IPS DF 4.7 (cell line): Measurements from ENCODE around the gene PTPN20.

ENCODE experiments used
- DNase-seq: peaks from one replicate; pipeline ENCODE4 v3.0.0-alpha.2; 2013; ENCODE audit warnings: low spot score; ENCODE audit errors: extremely low read depth

Gene PTPN20

DNA sequence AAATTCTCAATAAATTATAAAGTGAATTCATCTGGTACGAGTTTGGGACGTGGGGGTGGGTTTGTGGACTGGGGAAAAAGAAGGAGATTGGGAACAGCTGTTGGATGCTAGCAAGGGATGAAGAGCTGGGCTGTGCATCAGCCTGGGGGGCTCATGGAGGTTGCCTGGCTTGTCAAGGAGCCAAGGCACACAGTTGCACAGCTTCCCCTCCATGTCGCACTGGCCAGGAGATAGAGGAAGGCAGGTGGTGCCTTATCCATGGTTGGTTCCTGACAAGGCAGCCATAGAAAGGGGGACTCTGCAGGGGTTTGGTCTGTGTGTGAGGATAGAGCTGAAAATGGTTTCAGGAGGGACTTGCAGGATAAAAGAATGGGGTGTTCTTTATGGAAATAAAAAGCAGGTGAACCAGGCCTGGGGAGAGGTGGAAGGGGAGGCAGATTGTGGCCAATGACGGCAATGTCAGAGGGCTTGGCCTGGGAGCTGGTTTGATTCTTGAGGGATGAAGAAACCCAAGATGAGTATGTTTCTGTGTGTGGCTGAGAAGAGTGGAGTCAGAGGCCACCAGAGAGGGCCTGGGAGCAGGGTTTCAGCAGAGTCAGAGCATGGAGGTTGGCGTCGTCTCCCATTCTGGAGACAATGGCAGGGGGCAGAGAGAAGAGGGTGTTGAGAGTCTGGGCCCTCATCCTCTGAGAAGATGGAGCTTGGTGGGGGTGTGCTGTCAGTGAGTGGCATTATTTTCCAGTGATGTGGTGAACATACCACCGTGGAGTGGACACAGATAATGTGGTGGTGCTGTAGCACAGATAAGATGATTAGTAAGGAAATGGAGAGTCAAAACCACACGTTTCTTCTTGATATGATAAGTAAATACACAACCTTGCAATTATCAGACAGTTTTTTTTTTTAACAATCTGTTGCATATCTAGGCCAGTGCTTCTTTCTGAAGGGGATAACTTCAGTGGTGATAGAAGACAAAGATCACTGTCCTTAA is 108.2 kb downstream of the PTPN20 start:
- no peak for DNase-seq

DNA sequence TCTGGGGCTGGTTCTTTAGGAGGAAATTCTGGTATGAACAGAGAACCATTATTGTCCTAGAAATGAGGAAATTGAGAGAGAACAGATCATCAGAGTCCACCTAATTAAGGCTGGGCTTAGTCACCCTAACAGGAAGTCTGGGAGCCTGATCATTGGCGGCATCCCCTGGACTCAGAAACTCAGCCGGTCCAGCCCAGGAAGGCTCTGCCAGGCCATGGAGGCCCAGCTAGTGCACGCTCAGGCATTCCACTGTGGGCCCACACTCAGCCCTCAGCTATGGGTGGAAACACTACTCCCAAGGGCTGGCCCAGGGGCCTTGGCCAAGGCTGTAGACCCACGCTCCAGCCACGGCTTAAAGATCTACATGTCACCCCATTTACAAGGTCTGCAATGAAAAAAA is 109.2 kb downstream of the PTPN20 start:
- no peak for DNase-seq

DNA sequence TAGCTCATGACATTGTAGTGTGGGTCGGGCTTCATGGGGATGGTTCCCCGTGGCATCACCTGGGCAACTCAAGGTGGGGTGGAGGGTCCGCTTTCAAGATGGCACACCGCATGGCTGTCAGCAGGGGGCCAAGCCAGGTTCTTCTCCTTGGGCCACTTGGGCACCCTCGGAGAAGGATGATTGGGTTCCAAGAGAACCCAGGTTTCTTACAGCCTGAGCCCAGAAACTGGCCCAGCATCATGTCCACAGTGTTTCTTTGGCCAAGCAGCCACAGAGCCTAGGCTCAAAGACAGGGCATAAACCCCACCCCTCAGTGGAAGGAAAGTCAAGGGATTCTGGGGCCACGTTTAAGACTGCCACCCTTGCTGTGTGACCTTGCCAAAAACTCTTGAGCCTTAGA is 110.6 kb downstream of the PTPN20 start:
- no peak for DNase-seq

DNA sequence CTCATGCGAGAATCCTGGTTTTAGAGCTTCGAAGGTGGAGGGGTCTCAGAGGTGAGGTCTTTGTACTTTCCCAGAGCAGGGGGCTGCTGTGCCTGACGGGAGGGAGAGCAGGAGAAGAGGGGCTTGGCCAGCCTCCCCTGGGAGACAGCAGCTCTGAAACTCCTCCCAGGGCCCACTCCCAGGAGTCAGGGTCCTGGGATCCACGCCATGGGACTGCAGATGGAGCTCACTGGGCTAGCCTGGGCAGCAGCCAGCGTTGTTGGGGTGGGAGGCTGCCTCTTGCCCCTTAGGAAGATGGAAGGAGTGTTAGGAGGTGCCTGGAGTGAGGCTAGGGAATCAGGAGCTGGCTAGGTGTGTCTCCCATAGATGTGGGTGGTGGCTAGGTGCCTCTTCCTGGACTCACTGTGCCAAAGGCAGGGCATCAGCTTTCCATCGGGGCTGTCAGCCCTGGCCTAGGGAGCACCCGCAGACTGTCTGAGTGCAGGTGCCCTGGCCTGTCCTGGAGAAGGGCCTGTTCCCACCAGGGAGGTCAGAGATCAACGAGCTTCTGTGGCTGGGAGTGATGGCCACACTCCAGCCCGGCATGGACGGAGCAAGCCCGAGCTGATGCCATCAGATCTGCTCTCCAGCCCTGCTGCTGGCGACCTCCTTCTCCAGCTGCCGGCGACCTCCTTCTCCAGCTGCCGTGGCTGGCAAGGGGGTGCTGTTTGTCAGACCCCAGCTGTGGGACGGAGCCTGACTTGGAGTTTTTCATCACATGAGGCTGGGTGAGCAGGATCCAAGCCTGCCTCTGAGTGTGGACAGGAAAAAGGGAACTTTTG is 111.3 kb downstream of the PTPN20 start:
- DNase-seq = no peak

DNA sequence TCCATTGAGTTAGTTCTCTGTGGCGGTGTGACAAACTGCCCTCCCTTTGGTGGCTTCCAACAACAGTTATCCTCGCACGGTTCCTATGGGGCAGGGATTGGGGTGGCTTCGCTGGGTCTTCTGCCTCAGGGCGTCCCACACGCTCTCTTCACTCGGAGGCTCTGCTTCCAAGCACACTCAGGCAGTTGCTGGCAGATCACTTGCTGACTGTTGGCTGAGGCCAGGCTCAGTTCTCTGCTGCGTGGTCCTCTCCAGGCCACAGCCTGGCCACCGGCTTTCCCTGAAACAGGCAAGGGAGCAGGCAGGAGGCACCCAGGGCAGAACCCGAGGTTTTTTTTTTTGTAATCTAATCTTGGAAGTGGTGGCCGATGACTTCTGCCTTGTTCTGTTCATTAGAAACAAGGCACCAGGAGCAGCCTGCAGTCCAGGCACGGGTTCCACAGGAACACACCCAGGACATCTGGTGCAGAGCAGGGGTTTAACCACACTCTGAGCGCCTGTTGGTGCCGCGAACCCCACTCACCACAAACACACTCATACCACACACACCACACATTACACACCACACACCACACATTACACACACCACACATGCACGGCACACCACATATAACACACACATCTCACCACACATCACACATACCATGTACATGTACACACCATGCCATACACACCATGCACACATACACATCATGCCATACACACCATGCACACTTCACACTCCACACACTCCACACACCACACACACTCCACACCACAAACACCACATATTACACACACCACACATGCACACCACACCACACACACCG is 112.2 kb downstream of the PTPN20 start:
- DNase-seq = no peak

DNA sequence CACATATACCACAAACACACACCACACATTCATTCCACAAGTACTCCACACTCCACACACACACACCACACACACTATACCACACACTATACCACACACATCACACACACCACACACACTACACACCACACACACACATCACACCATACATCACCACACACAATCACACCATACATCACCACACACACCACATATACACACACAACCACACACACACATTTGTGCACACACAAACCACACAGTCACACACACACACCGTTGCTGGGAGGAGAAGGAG is 112.8 kb downstream of the PTPN20 start:
- DNase-seq = no peak

DNA sequence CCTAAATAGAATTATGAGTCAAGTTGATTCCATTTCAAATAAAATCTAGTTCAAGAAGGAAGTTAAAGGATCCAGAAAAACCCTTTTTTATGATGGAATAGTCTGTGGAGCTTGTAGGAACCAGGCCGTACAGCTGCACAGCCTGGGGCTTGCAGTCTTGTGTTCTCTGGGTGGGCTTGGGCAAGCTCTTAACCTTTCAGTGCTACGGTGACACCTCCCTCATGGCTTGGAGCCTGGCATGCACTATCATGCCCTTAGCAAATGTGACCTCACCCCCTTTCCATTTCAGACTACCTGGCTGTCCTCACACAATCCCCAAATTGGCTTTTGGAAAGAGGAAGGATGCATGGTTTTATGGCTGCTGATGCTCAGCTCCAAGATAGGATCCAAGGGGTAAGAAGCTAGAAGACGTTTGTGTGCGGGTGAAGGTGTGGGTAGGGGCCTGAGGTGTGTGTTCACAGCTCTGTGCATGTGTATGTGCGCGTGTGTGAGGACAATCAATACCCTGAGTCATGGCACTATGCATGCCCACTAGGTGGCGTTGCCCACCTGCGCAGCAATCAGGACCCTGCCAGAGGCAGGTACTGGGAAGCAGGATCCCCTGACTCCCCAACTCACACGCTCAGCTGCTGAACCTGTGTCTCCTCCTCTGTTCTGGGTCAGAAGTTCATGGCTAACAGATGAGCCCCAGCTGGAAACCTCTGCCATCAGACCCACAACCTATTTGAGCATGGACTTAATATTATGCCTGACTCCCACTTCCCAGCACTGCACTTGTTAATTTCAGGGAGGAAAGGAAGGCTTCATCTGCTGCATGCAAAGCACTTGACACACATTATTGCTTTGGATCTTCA is 113.4 kb downstream of the PTPN20 start:
- DNase-seq = peak; percentile 49

DNA sequence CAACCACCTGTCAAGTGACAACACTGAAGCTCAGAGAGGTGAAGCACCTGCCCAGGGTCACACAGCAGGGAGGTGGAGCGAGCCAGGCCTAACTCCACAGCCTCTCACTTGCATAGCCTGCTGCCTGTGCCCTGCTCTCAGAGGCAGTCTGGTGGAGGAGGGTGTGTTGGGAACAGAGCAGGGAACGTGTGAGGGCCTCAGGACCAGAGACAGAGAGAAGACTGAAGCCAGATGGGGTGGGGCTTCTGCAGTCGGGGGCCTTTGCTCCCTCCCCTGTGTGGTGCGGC is 114.0 kb downstream of the PTPN20 start:
- DNase-seq = no peak

DNA sequence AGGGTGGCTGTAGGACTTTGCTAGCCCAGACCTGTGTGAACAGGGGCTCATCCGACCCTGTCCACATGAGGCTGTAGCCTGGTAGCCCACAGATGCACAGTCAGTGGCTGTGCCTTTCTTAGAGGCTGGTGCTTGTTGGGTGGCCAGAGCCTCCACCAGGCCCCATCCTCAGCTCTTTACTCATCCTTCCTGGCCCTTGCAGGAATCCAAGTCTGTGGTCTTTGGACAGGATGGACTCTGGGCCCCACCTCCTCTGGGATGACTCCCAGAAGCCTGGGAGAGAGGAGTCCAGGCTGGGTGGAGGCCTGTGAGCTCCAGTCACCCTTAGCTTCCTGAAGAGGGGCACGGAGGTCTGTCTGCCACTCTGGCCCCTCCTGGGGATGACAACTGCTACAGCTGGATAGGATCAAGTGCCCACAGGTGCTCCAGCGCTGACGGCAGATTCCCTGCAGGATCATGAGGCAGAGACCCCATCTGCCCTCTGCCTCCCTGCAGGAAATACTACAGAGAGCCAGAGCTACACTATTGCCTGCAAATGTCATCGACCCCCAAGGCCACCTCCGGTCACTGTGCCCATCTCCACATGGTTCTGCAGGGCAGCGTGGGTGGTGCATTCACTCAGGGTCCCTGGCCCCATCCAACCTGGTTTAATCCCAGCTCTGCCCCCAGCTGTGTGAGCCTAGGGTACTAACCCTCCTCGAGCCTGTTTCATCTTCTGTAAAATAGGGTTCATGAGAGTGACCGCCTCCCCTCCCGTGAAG is 114.5 kb downstream of the PTPN20 start:
- no peak for DNase-seq

DNA sequence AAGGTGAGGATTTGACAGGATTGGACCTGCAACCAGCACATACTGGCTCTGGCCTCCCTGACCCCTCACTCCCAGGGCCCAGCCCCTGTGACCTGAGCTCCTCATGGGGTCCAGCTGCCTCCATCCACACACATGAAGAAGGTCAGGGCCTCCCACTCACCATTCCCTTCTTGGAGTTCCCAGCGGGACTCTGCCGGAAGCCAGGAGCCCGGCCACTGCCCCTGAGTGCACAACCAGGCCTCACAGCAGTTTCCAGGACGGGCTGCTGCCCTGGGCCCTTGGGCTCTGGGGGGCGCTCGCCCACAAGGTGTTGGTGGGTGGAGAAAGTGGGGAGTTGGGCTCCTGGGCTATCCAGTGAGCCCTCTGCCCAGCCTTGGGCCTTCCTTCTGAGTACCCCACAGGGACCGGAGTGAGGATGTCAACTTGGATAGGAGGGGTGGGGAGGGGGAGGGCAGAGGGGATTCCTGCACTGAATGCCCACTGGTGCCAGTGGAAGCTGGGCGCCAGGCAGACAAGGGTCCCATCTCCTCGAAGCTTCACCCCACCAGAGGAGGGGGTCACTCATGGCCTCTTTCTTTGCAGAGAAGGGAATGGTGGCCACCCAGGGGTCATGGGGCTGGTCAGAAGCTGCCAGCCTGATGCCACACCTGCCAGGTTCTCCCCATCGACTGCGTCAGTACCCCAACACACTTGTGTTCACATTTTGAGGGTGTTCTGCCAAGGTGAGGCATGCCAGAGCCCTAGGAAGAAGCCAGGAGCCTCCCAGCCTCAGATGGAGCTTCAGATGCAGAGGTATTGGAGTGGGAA is 115.3 kb downstream of the PTPN20 start:
- DNase-seq = no peak

DNA sequence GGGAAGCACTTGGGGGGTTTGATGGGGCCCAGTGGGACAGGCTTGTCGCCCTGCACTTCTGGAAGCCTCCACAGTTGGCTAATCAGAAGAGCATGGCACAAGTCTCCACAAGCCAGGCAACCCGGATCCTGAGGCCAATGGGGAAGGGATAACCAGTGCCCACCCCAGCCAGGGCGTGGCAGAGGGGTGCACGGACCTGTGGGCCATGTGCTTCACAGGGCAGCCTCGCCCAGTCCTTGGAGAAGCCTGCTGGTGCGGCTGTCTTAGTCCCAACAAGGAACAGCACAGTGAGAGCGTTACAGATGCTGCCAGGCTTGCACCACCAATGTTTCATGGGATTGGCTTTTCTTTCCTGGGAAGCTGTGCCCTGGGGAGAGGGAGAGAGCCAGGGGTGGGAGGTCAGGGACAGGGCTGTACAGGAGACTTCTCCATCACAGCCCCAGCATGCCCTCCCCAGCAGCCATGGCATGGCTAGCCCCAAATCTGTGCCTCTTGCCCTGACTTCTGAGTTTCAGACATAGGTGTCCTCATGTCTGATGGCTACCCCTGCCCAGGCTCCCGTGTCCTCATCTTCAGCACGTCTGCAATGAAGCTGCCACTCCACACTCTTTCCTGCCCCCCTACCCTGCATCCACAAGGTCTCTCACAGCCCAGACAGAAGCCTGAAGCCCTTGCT is 116.0 kb downstream of the PTPN20 start:
- no peak for DNase-seq

DNA sequence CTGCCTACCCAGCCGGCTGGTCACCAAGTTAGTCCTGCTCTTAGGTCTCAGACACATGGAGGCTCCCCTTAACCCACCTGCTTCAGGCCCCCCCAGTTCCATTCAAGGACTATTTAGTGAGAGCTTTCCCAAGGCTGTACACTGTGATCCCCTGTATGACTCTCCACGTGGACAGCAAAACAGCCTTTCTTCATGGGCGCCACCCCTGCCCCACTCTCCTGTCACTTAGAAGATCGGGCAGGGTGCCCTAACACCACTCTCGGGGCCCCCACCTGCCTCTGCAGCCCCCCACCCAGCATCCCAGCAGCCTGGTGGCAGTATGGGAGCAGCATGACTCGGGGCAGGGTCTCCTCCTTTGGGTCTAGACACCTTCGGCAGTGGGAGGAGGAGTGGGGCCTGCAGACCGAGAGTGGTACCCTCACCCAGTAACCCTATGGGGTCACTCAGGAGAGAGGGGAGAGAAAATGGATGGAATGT is 116.6 kb downstream of the PTPN20 start:
- no peak for DNase-seq

DNA sequence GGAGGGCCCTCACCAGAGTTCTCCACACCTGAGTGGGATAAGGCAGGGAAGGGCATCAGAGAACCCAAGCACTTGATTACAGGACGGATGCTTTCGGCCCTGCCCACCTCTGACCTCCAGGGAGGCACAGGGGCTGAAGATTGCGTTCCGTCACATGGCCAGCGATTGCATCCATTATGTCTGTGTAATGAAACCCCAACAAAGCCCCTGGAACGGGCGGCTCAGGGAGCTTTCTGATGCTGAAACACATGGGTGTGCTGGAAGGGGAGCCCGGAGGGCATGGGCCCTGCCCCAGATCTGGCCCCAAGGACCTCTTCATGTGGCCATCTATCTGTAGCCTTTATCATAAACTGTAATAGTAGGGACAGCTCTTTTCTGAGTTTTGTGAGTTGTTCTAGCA is 117.2 kb downstream of the PTPN20 start:
- DNase-seq = no peak

DNA sequence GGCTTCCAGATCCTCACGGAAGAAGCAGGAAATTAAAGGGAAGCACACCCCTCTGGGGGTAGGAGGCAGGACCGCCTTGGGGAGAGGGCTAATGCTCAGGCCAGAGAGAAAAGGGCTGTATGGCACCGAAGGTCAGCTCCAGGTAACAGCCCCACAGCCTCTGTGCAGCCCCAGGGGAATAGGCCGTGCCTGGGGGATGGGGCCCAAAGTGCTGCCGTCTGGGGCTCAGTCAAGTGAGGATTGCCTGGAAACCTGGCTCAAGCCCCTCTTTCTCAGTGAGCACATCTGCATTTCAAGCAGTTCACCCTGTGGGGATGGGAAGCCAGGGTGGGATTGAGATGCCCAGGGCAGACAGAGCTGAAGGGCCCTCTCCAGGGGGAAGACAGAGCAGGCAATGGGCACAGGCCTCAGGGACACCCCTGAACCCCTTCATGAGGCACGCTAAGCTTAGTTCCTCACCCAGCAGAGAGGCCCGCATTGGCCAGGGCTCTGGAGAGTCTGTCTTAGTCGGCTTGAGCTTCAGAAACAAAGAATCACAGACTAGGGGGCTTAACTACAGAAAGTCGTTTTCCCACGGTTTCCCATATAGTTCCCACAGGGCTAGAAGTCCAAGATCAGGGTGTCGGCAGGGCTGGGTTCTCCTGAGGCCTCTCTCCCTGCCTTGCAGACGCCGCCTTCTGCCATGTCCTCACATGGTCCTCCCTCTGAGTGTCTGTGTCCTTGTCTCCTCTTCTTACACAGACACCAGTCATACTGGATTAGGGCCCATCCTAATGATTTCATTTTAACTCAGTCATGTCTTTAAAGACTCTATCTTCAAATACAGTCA is 118.2 kb downstream of the PTPN20 start:
- no peak for DNase-seq

DNA sequence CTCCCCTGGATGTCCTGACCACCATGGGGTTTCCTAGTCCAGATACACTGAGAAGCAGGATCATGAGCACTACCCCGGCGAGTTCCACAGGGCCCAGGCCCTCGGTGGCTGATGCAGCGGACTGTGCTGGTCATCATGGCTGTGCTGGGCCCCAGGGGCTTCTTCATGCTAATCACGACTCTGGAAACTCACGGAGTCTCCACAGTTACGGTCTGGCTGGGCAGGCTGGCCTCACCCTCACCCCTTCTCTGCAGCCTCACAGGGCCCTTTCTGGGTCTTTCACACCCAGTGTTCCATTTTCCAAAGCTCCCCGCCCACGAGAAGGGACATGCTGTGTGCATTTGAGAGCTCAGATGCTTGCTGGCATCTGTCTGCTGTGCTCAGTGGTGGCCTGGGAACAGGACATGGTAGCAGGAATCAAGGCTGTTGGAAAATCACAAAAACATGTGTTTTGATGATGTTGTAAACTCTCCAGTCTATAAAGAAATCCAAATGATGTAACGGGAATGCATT is 119.0 kb downstream of the PTPN20 start:
- no peak for DNase-seq

DNA sequence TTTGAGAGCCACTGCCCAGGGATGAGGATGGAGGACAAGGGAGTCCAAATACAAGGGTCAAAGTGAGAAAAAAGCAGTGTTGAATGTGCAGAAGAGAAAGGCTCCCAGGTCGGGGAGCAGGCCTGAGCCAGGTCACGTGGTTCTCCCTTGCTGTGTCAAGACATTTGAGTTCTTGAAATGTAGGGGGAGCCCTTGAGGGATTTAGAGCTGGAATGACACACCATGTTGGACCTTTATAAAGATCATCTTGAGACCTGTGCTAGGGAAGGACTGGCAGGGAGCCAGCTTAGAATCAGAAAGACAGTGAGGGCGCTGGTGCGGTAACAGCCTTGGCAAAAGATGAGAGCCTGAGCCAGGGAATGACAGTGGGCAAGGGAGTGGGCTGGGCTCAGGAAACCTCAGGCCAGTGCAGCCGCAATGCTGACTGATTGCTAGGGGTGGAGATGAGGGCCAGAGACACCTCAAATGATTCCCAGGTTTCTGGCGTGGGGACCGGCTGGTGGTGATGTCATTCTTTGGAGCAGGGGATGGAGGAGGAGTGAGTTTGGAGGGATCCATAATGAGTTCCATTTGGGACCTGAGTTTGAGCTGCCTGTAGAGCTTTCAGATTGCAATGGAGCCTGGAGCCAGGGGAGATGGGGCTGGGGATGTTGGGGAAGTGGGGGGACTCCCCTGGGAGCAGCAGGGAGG is 120.1 kb downstream of the PTPN20 start:
- no peak for DNase-seq

DNA sequence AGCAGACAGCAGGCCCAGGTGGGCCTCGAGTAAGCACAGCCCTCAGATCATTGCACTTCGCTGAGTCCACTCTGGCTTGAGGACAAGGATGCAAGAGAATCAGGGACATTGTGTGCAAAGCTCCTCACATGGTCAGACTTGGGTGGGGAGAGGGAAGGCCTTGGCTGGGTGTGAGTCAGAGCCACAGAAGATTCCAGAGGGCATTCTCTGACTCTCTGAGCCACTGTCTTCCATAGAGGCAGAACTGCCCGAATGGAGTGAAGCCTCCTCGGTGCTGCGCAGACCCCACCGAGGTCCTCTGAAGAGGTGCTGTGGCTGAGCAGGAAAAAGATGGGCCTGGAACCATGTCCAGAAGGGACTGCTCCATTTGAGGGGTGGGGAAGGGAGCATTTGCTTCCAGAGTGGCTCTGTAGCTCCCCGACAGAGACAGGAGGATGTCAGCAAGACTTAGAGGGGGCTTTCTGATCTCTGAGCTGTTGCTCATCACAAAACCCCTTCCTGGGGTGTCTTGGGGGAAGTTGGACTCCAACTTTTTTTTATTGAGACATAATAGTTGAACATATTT is 120.8 kb downstream of the PTPN20 start:
- DNase-seq = no peak
